ENCODE results near the gene ACOXL.

The ACOXL gene

DNA sequence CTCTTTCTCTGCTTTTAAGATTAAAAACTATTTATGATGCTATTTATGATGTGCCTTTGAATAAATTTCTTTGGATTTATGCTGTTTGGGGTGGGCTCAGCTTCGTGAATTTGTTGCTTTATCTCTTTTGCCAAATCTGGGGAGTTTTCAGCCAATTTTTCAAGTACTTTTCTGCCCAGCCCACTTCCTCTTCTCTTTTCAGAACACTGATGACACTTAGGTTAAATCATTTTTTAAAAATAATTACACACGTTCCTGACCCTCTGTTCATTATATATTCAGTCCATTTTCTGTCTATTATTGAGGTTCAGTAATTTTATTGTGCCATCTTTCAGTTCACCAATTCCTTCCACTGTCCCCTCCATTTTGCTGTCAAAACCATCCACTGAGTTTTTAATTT is 373.6 kb downstream of the ACOXL start:
- DNase-seq (ENCODE audit: low spot score): no peak
- TF ChIP-seq, protein P1, sequence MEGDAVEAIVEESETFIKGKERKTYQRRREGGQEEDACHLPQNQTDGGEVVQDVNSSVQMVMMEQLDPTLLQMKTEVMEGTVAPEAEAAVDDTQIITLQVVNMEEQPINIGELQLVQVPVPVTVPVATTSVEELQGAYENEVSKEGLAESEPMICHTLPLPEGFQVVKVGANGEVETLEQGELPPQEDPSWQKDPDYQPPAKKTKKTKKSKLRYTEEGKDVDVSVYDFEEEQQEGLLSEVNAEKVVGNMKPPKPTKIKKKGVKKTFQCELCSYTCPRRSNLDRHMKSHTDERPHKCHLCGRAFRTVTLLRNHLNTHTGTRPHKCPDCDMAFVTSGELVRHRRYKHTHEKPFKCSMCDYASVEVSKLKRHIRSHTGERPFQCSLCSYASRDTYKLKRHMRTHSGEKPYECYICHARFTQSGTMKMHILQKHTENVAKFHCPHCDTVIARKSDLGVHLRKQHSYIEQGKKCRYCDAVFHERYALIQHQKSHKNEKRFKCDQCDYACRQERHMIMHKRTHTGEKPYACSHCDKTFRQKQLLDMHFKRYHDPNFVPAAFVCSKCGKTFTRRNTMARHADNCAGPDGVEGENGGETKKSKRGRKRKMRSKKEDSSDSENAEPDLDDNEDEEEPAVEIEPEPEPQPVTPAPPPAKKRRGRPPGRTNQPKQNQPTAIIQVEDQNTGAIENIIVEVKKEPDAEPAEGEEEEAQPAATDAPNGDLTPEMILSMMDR (IDR thresholded peaks at IDR 0.05; ENCODE audit: borderline replicate concordance, control extremely low read depth, extremely low read depth, insufficient read depth, missing control alignments): no peak
- in situ Hi-C loops (cut with MboI; ENCODE audit: low sequenced_read_pairs, unreplicated experiment): no loop called here

DNA sequence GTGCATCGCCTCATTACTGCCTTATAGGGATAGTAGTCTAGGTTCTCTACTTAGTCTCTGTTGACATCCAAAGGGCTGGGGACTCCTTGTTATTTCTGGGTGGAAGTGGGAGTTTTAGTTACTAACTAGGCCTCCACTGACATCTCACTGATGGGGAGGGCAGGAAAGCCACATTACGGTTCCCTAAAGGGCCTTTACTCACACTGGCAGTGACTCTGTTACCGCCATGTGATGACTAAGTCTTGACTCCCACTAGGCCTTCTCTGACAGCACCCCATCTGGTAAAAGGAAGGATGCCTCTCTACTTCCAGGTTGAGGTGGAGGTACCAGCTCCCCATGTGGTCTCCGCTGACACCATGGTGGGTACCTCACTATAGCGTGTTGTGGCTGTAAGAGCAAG is 374.3 kb downstream of the ACOXL start:
- in situ Hi-C loops (cut with MboI; ENCODE audit: low sequenced_read_pairs, unreplicated experiment): no loop called here
- TF ChIP-seq, protein P1 (IDR thresholded peaks at IDR 0.05; ENCODE audit: borderline replicate concordance, control extremely low read depth, extremely low read depth, insufficient read depth, missing control alignments): no peak
- no peak for DNase-seq (ENCODE audit: low spot score)

DNA sequence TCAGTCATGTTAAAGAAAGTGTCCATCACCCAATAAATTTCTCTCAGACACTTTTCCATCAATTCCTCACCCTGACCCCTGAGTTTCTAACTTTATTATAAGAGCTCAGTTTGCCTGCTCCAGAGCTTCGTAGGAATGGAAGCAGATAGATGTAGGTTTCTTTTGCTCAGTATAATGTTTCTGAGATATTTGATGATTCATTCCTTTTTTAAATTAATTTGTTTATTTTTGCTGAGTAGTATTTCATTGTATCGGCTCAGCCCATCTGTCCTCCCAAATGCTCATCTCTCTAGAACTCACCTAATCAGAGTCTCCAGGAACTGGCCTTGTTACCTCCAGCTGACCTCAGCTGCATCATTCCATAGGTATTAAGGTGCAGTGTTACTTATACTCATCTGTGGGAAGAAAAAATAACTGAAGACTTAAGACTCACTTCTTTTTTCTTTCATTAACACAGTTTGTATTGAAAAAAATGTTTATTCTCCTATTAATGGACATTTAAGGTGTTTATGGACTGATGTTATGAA is 376.4 kb downstream of the ACOXL start:
- TF ChIP-seq, protein P1 (IDR thresholded peaks at IDR 0.05; ENCODE audit: borderline replicate concordance, control extremely low read depth, extremely low read depth, insufficient read depth, missing control alignments): no peak
- in situ Hi-C loops (cut with MboI; ENCODE audit: low sequenced_read_pairs, unreplicated experiment): no loop called here
- no peak for DNase-seq (ENCODE audit: low spot score)

DNA sequence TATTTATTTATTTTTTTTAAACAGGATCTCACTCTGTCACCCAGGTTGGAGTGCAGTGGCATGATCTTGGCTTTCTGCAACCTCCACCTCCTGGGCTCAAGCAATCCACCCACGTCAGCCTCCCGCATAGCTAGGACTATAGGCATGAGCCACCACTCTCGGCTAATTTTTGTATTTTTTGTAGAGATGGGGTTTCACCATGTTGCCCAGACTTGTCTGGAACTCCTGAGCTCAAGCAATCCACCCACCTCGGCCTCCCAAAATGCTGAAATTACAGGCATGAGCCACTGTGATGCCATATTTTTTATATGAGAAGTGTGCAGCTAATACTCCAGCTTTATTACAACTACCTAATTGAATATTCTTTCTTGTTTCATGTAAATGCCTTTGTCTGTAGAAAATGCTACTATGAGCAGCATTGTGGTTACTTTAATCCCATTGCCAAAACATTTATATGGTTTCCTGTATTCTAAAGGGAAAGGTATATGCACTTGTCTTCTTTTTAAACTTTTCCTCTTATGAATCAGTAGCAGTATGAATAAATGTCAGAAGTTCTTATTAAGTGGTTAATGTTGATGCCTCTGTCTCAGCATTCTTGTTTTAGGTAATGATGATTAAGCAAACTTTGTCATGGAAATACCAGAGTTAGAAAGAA is 378.9 kb downstream of the ACOXL start:
- no peak for DNase-seq (ENCODE audit: low spot score)
- in situ Hi-C loops (cut with MboI; ENCODE audit: low sequenced_read_pairs, unreplicated experiment): no loop called here

DNA sequence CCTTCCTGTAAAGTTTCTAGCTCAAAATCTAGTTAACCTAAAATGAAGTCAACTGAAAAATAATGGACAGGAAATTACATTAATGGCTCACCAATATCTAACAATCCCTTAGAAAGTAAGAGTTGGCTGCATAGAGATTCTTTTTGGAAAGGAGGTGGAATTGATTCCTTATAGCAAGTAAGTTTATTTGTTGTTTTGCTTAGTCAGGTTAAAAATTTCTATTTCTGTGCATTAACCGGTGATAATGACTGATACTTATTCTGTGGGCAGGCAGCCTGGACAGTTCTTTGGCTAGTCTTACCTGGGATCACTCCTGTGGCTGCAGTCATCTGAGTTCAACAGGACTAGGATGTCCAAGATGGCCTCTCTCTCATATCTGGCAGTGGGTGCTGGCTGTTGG is 381.5 kb downstream of the ACOXL start:
- DNase-seq (ENCODE audit: low spot score): no peak
- TF ChIP-seq, protein P1 (IDR thresholded peaks at IDR 0.05; ENCODE audit: borderline replicate concordance, control extremely low read depth, extremely low read depth, insufficient read depth, missing control alignments): no peak
- in situ Hi-C loops (cut with MboI; ENCODE audit: low sequenced_read_pairs, unreplicated experiment): no loop called here

More for the DNA sequence above, 378.9 kb downstream of the ACOXL start:
- TF ChIP-seq, protein P1 (IDR thresholded peaks at IDR 0.05; ENCODE audit: borderline replicate concordance, control extremely low read depth, extremely low read depth, insufficient read depth, missing control alignments): no peak

DNA sequence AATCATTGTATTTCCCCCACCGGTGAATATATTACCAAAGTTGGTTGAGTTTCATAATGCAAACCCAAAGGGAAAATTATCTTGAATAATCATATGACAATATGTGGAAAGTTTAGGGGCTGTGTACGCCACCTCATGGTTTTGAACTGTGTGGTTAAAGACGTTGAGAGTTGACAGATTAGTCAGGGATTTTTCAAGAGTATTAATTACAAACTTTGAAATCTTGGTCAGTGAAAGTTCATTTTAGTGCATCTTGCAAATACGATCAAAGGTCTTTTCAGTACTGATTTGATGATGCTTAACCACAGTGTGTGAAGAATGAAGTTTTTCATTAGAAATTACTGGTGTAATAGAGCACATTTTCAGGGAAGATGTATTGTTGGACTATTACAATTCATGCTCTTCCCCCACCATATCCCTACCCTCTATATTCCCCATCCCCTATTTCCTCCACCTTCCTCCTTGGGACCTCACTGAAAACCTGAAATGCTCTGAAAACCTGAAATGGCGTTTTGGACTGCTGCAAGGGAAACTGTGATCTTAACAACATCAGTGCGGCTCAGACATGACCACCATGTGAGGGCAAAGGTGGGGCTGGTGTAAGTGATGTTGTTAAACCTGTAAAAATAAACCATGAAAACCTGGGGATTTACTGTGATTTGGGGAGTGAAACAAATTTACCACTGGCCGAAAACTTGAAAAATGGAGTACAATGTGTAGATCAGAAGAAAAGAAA is 383.8 kb downstream of the ACOXL start:
- DNase-seq (ENCODE audit: low spot score): peak; percentile 54
- TF ChIP-seq, protein P1 (IDR thresholded peaks at IDR 0.05; ENCODE audit: borderline replicate concordance, control extremely low read depth, extremely low read depth, insufficient read depth, missing control alignments): no peak
- in situ Hi-C loops (cut with MboI; ENCODE audit: low sequenced_read_pairs, unreplicated experiment): no loop called here

All from GM13976 (cell line).